HCT116 (cell line): Measurements from ENCODE around the gene OBSL1. TPM values are rescaled to one million over a fixed set of nuclear protein-coding genes. Genes with fewer than 3 reads are reported as not detected.

ENCODE experiments used
- ATAC-seq: fragments of 200-7000 bp; cut with Tn5 transposase; 2 replicates; pipeline ENCODE4 v1.9.1; 2020; ENCODE audit warnings: mild to moderate bottlenecking, moderate library complexity
- BruUV-seq: library from RNA; stranded (reverse); fragments of 400-500 nt; replicated peaks from 2 replicates; lab custom pipeline; 2021; lab: Mats Ljungman, UMichigan
- CTCF ChIA-PET: fragments of 300-600 bp; sonication (Branson Sonifier 250); formaldehyde crosslinking; loops from one replicate; lab custom pipeline; 2021; ENCODE audit warnings: antibody characterized with exemption; lab: Charles Lee
- POLR2A ChIA-PET: fragments of 300-600, 350-600 bp; sonication (Branson Sonifier 250); formaldehyde crosslinking; loops from one replicate; lab custom pipeline; 2021; ENCODE audit warnings: antibody characterized with exemption; lab: Charles Lee
- RAD21 ChIA-PET, 2 experiments: fragments of 300-600 bp; sonication (Branson Sonifier 250); formaldehyde crosslinking; loops; one replicate each; lab custom pipeline; 2023; ENCODE audit warnings: low total read pairs in 2 of 2; ENCODE audit not compliant: uncharacterized antibody in 2 of 2, unreplicated experiment in 2 of 2, low non-redundant PET in 1 of 2; lab: Charles Lee
- DNase-seq: peaks from one replicate; pipeline ENCODE4 v3.0.0-alpha.2; 2010; ENCODE audit warnings: low read depth, low spot score
- H2AFZ ChIP-seq: fragments of 200-600 bp; shearing (Covaris generic), sonication (generic); 2 replicates; pipeline ENCODE4 v1.6.1; 2017; ENCODE audit warnings: low read depth, mixed run types, mixed read lengths, antibody characterized with exemption, low read length; ENCODE audit not compliant: poor library complexity, severe bottlenecking
- H3K27ac ChIP-seq: 2 replicates; pipeline ENCODE4 v1.5.1; 2012; ENCODE audit warnings: low read depth, low read length
- H3K27me3 ChIP-seq: fragments of 200-600 bp; sonication (generic); 2 replicates; pipeline ENCODE4 v1.6.1; 2016; ENCODE audit warnings: mixed run types, low read length, mixed read lengths; ENCODE audit not compliant: insufficient read depth
- H3K36me3 ChIP-seq, 2 experiments: fragments of 200-500 bp in 1 of 2; fragments of 200-600 bp in 1 of 2; sonication (Bioruptor generic) in 1 of 2; sonication (generic) in 1 of 2; 2 replicates each; pipeline versions ENCODE4 v1.5.1 to v1.6.1; 2014 to 2016; ENCODE audit warnings: low read length in 2 of 2, inconsistent platforms in 1 of 2, mixed read lengths in 1 of 2, mixed run types in 1 of 2; ENCODE audit not compliant: insufficient read depth in 2 of 2, control insufficient read depth in 1 of 2
- H3K4me1 ChIP-seq, 2 experiments: fragments of 200-600 bp in 1 of 2; sonication (generic) in 1 of 2; 2 replicates each; pipeline versions ENCODE4 v1.5.1 to v1.6.1; 2012 to 2017; ENCODE audit warnings: low read length in 2 of 2, inconsistent platforms in 1 of 2, mild to moderate bottlenecking in 1 of 2, mixed read lengths in 1 of 2, mixed run types in 1 of 2, moderate library complexity in 1 of 2; ENCODE audit not compliant: insufficient read depth in 2 of 2, control insufficient read depth in 1 of 2
- H3K4me2 ChIP-seq: fragments of 200-600 bp; sonication (generic); 2 replicates; pipeline ENCODE4 v1.6.1; 2017; ENCODE audit warnings: mixed run types, low read length, mixed read lengths
- H3K4me3 ChIP-seq, 2 experiments: fragments of 200-600 bp in 1 of 2; sonication (generic) in 1 of 2; replicated peaks in 1 of 2; 2 replicates each; pipeline ENCODE4 v1.5.1; 2011 to 2016; ENCODE audit warnings: low read length in 2 of 2, control low read depth in 1 of 2, low read depth in 1 of 2, mild to moderate bottlenecking in 1 of 2, mixed read lengths in 1 of 2, mixed run types in 1 of 2
- H3K79me2 ChIP-seq: fragments of 200-600 bp; sonication (generic); 2 replicates; pipeline ENCODE4 v1.6.1; 2017; ENCODE audit warnings: mild to moderate bottlenecking, mixed run types, low read length, moderate library complexity, mixed read lengths; ENCODE audit not compliant: insufficient read depth
- H3K9ac ChIP-seq: fragments of 200-600 bp; sonication (generic); 2 replicates; pipeline ENCODE4 v1.6.1; 2016; ENCODE audit warnings: low read length, mixed read lengths
- H3K9me2 ChIP-seq: fragments of 200-600 bp; sonication (generic), shearing (Covaris generic); 2 replicates; pipeline ENCODE4 v1.6.1; 2017; ENCODE audit warnings: mixed run types, mild to moderate bottlenecking, moderate library complexity; ENCODE audit not compliant: insufficient read depth
- H3K9me3 ChIP-seq, 2 experiments: fragments of 200-500 bp in 1 of 2; fragments of 200-600 bp in 1 of 2; sonication (Bioruptor generic) in 1 of 2; sonication (generic) in 1 of 2; 2 replicates each; pipeline ENCODE4 v1.6.1; 2014 to 2017; ENCODE audit warnings: low read length in 2 of 2, mixed read lengths in 2 of 2, inconsistent platforms in 1 of 2, low read depth in 1 of 2, mild to moderate bottlenecking in 1 of 2, mixed run types in 1 of 2, moderate library complexity in 1 of 2; ENCODE audit not compliant: control insufficient read depth in 1 of 2, insufficient read depth in 1 of 2
- H4K20me1 ChIP-seq: fragments of 200-600 bp; sonication (generic), shearing (Covaris generic); 2 replicates; pipeline ENCODE4 v1.6.1; 2017; ENCODE audit warnings: mixed run types, mild to moderate bottlenecking, moderate library complexity; ENCODE audit not compliant: insufficient read depth
- CBX3 ChIP-seq: IDR thresholded peaks from 2 replicates; pipeline ENCODE4 v1.6.1; 2012; ENCODE audit warnings: low read depth
- CEBPB ChIP-seq: IDR thresholded peaks from 2 replicates; pipeline ENCODE4 v1.6.1; 2012; ENCODE audit warnings: low read depth
- EGR1 ChIP-seq: IDR thresholded peaks from 2 replicates; pipeline ENCODE4 v1.6.1; 2012; ENCODE audit warnings: low read depth
- EZH2 ChIP-seq: fragments of 200-600 bp; sonication (generic); IDR thresholded peaks from 2 replicates; pipeline ENCODE4 v1.6.1; 2017; ENCODE audit warnings: antibody characterized with exemption, mixed run types
- EZH2phosphoT487 ChIP-seq: fragments of 200-600 bp; IDR thresholded peaks from 2 replicates; pipeline ENCODE4 v1.6.1; 2018; ENCODE audit warnings: antibody characterized with exemption, borderline replicate concordance
- FOSL1 ChIP-seq: IDR thresholded peaks from 2 replicates; pipeline ENCODE4 v1.6.1; 2012; ENCODE audit warnings: low read depth
- JUND ChIP-seq: IDR thresholded peaks from 2 replicates; pipeline ENCODE4 v1.6.1; 2012
- MAX ChIP-seq: IDR thresholded peaks from 2 replicates; pipeline ENCODE4 v1.6.1; 2012
- POLR2A ChIP-seq: IDR thresholded peaks from 2 replicates; pipeline ENCODE4 v1.7.0; 2011; ENCODE audit warnings: borderline replicate concordance; ENCODE audit not compliant: insufficient read depth, insufficient read length; ENCODE audit errors: extremely low read depth
- POLR2AphosphoS5 ChIP-seq: IDR thresholded peaks from 2 replicates; pipeline ENCODE4 v1.6.1; 2011; ENCODE audit warnings: mild to moderate bottlenecking, low read depth, low read length, moderate library complexity
- RAD21 ChIP-seq: IDR thresholded peaks from 2 replicates; pipeline ENCODE4 v1.6.1; 2012; ENCODE audit warnings: low read depth, mild to moderate bottlenecking
- REST ChIP-seq: IDR thresholded peaks from 2 replicates; pipeline ENCODE4 v1.6.1; 2012; ENCODE audit warnings: low read depth
- SIN3A ChIP-seq: IDR thresholded peaks from 2 replicates; pipeline ENCODE4 v1.6.1; 2012; ENCODE audit warnings: low read depth
- SP1 ChIP-seq: IDR thresholded peaks from 2 replicates; pipeline ENCODE4 v1.6.1; 2012; ENCODE audit warnings: low read depth
- SRF ChIP-seq: IDR thresholded peaks from 2 replicates; pipeline ENCODE4 v1.6.1; 2012; ENCODE audit warnings: low read depth
- TCF7L2 ChIP-seq: IDR thresholded peaks from 2 replicates; pipeline ENCODE4 v1.7.0; 2011; ENCODE audit warnings: borderline replicate concordance, inconsistent platforms; ENCODE audit not compliant: insufficient read depth, insufficient read length; ENCODE audit errors: extremely low read depth
- YY1 ChIP-seq: IDR thresholded peaks from 2 replicates; pipeline ENCODE4 v1.6.1; 2011; ENCODE audit warnings: low read length, low read depth, moderate library complexity, mild to moderate bottlenecking; ENCODE audit not compliant: insufficient replicate concordance; ENCODE audit errors: extremely low read depth
- ZFX ChIP-seq: fragments of 450-650 bp; IDR thresholded peaks from 2 replicates; pipeline ENCODE4 v1.6.1; 2017
- intact Hi-C: fragments of 100-400 bp; cut with micrococcal nuclease; formaldehyde crosslinking; loops from 2 replicates; pipeline ENCODE4 v1.10.0; 2022
- total RNA-seq: library from RNA; stranded (reverse); gene quantifications from one replicate; pipeline ENCODE4 v1.2.1, GENCODE V29; 2021; ENCODE audit not compliant: unreplicated experiment

Gene OBSL1
- total RNA-seq, 1 experiment from 2014 or later, result 45.2 TPM

GRCh38 chr2:219506802-219507526, 64.4 kb downstream of the OBSL1 start:
- no peak overlapping the region for H3K9ac ChIP-seq
- no peaks in the 10 kb centered on the region for H3K9me3 ChIP-seq
- H2AFZ ChIP-seq, result no peak overlapping the region
- BruUV-seq, result no TSS peak
- ATAC-seq (no peak), DNase-seq (no peak)
- no peak overlapping the region for H3K4me2 ChIP-seq
- H3K4me1 ChIP-seq, result peaks cover 0 to 26% of the 10 kb centered on the region in 2 experiments; a peak in 2 of 4 replicates
- RAD21 ChIA-PET, result no interaction called here
- no peak overlapping the region for H3K27ac ChIP-seq
- peaks cover 6% of the 10 kb centered on the region in 2 experiments; a peak in 1 of 4 replicates for H3K36me3 ChIP-seq
- intact Hi-C loops, result no loop called here
- H3K79me2 ChIP-seq, result no peaks in the 10 kb centered on the region
- H3K4me3 ChIP-seq, result no peak overlapping the region
- TF ChIP-seq EGR1 (no peak), POLR2AphosphoS5 (no peak), SRF (no peak), POLR2A (no peak), ZFX (no peak), EZH2phosphoT487 (no peak), CBX3 (no peak), MAX (no peak), RAD21 (no peak), SP1 (no peak), YY1 (no peak), FOSL1 (no peak), CEBPB (no peak), JUND (no peak), REST (no peak), TCF7L2 (no peak), EZH2 (no peak), SIN3A (no peak)
- TF ChIP-seq, all 23 proteins: peak for 0
- H4K20me1 ChIP-seq, result no peaks in the 10 kb centered on the region
- H3K9me2 ChIP-seq, result no peaks in the 10 kb centered on the region
- ChIA-PET POLR2A (interaction anchor here (1.3 kb wide), 1 partner anchor 9 kb away, joined by 11 read pairs; the partner anchor contains the start of gene GMPPA), CTCF (interaction anchor here (1.0 to 4.4 kb wide), 5 partner anchors 8 to 49 kb away, joined by 3 to 56 read pairs (median 4); partner anchors contain the start of gene GMPPA)
- H3K27me3 ChIP-seq, result no peaks in the 10 kb centered on the region
